DND-41 (cell line): ENCODE results near the gene ZNF440.

Experiments
- CTCF ChIP-seq: IDR thresholded peaks from 2 replicates; pipeline ENCODE4 v1.5.1; 2012; ENCODE audit warnings: borderline replicate concordance, low read length, moderate library complexity, mild to moderate bottlenecking; ENCODE audit not compliant: poor library complexity, severe bottlenecking; ENCODE audit errors: extremely low read depth
- EZH2 ChIP-seq: IDR thresholded peaks from 3 replicates; pipeline ENCODE4 v1.6.1; 2012; ENCODE audit warnings: borderline replicate concordance, low read depth, mild to moderate bottlenecking, moderate library complexity, low read length, inconsistent platforms; ENCODE audit not compliant: severe bottlenecking

GRCh38 chr19:11833541-11833940 lies 19.5 kb downstream of the ZNF440 start:
- TF ChIP-seq CTCF (no peak), EZH2 (no peak)
